ENCODE results near the gene FIBCD1.

FIBCD1 gene

DNA sequence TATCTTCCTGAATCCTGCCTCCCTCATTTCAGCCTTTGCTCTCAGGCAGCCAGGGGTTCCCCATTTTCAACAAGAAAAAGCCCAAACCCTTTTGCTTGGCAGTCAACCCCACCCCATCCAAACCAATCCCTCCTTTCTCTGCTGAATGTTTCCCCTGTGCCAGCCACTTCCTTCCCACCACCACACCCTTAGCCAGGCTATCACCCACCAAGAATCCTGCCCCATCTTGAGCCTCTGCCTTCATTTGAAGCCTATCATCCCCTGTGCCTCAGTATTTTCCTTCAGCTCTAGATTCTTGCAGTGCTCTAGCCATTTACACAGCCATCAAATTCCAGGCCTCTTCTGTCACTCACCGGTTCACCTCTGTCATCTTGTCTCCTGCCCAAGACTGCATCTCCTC, 15.3 kb upstream of the FIBCD1 start:
- no peak for DNase-seq (ENCODE audit: low read depth)

DNA sequence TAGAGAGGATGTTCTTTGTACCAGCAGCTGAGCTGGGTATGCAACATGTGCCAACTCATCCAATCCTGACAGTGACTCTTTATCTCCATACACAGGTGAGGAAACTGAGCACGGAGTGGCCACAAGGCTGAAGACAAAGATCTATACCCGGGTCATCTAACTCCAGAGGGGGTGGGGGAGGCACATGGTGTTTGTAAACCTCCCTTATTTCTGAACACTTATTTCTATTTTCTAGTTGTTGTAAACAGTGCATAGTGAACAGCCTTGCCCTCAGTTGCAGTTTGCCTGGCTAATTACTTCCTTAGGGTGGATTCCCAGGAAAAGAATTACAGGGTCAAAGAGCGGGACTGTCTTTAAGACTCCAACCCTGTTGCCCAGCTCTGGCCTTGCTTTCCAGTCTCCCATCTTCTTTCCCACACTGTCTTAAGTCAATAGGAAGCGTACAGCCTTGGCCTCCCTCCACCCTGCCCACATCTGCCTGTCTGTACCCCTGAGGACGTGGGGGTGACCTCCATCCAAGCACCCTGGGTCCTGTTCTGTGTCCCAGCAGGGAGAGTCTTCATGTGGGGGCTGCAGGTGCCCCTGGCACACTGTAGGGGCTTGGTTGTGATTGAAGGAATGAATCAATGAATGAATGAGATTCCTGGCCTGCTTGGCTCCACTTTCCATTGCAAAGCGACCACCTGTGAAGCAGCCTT, 13.2 kb upstream of the FIBCD1 start:
- DNase-seq (ENCODE audit: low read depth) = no peak

DNA sequence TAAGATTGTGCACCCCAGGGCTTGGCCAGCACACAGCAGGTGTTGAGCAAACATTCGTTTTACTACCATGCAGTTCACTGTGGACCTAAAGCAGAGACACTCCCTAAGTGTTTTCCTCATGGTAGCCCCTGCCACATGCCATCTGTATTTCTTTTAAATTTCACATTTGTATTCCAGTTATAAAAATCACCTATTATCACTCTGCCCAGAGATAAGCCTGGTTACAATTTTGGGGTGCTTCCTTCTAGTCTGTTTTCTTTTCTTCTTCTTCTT, 10.9 kb upstream of the FIBCD1 start:
- DNase-seq (ENCODE audit: low read depth) = no peak

DNA sequence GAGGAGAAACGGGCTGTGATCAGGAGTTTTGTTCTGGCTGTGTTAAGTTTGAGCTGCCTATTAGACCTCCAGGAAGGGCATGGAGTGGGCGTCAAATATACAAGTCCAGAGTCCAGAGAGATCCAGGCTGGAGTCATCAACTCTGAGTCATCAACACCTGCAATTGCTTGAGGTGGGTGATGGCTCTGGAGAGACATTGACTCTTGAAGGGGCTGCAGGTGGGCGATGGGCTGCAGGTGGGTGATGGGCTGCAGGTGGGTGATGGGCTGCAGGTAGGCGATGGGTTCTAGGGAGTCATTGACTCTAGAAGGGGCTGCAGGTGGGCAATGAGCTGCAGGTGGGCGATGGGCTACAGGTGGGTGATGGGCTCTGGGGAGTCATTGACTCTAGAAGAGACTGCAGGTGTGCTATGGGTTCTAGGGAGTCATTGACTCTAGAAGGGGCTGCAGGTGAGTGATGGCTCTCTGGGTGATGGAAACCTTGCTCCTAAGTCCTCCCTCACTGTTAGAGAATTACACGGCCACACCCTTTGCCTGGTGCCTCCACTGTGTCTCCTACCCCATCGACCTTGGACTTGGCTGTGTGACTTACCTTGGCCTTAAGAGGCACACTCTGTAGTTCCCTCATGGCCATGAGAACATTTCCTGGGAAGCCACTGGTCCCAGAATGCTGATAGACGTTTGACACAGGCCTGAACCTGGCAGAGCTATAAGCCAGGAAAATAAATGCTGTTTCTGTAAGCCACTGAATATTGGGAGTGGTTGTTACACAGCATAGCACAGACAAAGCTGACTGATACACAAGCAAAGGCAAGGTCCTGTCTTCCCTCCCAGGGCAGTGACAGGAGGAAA, 10.4 kb upstream of the FIBCD1 start:
- no peak for DNase-seq (ENCODE audit: low read depth)

DNA sequence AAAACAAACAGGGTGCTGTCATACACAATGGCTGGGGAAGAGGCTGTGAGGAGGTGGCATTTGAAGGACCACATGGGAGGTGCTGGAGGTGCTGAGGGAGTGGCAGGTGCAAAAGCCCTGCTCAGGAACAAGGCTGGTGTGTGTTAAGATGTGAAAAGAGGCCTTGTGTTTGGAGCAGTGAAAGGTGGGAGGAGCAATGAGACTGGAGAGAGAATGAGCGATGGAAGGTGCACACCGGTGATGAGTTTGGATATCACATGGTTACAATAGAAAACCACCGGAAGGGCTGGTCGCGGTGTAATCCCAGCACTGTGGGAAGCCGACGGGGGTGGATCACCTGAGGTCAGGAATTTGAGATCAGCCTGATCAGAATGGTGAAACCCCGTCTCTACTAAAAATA, 9.2 kb upstream of the FIBCD1 start:
- no peak for DNase-seq (ENCODE audit: low read depth)

DNA sequence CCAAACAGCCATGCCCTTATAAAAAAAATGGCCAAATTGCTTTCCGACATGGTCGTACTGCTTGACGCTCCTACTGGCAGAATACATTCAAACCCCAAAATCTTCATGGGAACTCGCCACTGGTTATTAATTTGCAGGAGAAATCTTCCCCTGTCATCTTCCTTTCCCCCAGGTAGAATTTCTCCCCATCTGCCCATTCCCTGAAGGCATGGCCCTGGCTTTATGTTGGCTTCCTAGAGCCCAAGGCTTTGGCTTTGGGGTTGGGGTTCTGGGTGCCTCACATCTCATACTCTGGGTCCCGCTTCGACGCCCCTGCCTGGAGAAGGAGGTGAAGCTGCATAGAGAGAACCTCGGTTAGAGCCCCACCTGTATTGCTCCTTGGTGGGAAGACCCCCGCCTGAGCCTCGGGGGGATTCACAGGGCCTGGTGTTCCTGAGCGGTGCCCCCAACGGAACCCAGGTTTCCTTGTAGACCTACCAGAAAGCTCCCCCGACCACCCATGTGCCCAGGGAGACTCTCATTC, 8.6 kb upstream of the FIBCD1 start:
- DNase-seq (ENCODE audit: low read depth) = no peak

DNA sequence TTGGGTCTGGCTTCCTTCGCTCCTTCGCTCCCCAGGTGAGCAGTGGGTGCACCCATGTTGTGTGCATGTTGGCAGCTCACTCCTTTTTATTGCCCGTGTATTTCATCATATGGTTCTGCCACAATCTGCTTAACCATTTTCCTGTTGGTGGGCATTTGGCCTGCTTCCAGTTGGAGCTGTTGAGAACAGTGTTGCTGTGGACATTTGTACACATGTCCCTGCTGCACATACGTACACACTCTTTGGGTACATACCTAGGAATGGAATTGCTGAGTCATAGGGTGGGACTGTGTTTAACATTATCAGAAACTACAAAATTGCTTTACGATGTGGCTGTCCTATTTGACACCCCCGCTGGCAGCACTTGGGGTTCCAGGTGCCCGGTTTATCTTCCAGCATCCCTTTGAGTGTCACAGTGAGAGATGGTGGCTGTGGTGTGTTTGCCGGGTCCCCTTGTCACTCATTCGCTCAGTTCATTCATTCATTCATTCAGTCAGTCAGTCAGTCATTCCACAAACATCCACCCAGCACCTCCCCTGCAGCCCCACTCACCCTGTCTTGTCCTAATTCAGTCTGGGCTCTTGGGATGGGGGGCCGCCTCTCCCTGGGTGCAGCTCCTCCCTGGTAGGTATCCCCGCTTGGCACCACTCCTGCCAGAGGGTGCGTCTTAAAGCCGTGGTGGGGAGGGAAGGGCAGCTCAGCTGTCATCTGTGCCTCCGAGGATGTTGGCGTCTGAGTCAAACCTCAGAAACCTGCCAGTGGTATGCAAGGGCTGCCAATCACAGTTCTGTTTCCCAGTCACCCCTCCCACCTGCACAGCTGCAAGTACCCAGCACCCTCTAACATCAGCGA, 7.9 kb upstream of the FIBCD1 start:
- DNase-seq (ENCODE audit: low read depth) = no peak

DNA sequence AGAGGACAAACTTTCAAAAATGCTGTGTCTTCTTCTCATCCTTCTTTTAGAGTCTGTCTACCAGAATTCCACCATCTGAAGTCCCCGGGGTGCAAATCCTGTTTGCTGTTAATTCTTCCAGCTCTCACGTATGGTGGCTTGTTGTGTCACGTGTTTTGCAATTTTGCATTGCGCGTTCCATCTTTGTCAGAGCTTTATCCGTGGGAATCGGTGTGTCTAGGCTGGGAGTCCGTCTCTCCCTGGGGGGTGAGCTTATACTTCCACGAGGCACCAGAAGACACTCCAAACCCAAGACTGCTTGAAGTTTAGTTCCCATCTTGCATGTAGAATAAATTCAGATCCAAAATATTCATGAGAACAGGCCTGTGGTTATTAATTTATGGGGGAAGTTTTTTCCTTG, 6.1 kb upstream of the FIBCD1 start:
- no peak for DNase-seq (ENCODE audit: low read depth)

DNA sequence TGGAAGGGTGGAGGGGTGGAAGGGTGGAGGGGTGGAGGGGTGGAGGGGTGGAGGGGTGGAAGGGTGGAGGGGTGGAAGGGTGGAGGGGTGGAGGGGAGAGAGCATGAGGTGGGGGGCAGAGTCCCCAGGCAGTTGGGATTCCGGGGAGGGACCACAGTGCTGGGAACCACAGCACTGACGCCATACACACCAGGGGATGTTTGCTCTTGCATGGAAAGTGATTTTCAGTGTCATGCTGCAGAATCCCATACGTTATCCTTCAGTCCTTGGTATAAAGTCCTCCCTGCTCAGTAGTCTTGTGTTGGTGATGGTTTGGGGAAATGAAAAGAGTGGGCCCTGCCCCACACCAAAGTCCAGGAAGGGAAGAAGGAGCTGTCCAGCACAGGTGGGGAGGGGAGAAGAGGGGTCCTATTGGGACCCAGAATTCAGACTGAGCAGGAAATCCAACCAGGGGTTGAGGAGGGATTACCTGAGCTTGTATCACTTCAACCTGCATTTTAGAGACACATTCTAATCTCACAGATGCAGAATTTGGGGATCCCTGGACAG, 5.5 kb upstream of the FIBCD1 start:
- DNase-seq (ENCODE audit: low read depth) = no peak

DNA sequence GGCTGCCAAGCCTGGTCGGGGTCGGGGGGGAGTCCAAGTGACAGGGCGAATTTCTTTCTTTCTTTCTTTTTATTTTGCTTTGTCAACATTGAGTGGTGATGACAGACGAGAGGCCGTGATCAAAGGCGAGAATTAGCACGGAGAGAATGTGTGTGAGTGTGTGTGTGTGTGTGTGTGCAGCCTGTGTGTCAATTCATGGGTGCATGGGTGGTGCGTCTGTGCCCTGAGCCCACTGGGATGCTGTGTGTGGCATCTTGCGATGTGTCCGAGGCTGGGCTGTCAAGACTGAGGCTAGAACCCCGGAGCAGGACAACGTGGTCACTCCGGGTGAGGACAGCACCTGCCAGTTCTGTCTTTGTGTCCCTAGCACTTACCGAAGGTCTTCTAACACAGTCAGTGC, 4.7 kb upstream of the FIBCD1 start:
- DNase-seq (ENCODE audit: low read depth) = no peak

DNA sequence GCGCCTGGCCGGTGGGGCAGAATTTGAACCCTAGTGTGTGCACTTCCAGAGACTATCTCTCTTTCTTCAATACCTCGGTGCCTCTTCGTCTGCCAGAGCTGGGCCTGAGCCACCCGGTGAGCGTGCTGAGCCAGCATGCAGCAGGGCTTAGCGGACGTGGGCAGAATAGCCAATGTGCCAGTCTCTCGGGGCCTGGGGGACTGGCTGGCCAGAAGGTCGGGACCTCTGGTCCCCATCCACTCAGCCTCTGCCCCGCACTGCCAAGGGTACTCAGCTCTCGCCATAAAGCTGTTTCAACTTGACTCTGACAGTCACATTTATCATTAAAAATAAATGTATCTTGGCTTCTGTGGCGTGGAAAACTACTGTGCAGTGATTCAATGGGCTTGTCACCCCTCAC, 4.2 kb upstream of the FIBCD1 start:
- no peak for DNase-seq (ENCODE audit: low read depth)

DNA sequence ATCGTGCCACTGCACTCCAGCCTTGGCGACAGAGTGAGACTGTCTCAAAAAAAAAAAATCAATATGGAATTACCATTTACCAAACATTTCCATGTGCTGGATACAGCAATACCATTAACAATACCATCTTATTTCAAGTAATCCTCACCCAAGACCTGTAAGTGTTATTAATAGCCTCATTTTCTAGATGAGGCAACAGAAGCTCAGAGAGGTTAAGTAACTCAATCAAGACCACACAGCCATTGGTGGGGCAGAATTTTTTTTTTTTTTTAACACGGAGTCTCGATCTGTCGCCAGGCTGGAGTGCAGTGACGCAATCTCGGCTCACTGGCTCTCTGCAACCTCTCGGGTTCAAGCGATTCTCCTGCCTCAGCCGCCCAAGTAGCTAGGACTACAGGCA, 3.6 kb upstream of the FIBCD1 start:
- DNase-seq (ENCODE audit: low read depth) = no peak

DNA sequence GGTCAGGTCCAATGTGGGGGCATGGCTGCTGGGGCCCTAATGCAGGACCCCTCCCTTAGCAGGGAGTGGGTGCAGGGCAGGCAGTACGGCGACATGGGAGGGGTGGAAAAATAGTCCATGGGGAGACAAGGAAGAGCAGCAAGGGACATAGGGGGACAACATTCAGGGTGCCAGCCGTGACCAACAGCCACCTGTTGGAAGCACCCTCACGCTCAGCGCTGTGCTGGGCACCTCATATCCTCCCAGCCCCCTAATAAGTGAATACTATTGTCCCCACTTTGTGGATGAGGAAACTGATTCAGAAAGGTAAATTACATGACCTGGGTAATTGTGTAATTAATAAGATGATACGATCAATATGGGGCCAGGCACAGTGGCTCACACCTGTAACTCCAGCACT, 3.0 kb upstream of the FIBCD1 start:
- no peak for DNase-seq (ENCODE audit: low read depth)

DNA sequence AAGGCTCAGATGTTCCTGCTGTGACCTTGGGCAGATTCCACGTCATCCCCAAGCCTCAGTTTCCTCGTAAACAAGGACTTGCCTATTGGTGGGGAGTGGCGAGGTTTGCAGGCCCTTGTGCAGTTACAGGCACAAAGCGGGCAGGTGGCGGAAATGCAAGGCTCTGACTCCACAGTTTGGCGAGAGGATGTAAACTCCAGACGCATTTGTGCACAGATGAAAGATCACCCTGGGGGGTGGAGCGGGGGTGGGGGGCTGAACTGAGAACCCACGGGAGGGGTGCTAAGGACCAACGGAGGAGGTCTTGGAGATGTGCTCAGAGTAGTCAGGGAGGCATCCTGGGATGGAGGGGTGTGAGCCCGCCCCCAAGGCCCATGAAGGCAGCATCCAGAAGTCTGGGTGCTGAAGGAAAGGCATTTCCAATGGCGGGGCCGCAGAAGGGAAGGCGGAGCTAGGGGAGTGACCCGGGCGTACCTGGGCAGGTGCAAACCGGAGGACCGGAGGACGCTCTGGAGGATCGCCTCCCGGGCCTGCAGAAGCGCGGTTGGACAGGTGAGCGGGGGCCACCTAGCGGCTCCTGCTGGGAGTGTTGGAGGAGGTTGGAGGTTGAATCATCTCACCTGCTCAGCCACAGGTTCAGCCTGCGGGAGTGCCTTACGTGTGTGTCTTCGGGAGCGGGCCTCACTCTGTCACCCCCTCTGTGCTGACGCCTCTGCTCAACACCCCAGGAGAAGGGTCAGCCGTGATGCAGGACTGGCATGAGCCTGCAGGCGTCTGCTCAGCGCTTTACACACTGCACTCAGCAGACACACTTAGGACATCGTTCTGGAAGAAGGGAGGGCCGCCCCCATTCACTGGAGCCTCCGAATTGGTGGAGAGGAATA, 1.9 kb upstream of the FIBCD1 start:
- peak; percentile 71 for DNase-seq (ENCODE audit: low read depth)

DNA sequence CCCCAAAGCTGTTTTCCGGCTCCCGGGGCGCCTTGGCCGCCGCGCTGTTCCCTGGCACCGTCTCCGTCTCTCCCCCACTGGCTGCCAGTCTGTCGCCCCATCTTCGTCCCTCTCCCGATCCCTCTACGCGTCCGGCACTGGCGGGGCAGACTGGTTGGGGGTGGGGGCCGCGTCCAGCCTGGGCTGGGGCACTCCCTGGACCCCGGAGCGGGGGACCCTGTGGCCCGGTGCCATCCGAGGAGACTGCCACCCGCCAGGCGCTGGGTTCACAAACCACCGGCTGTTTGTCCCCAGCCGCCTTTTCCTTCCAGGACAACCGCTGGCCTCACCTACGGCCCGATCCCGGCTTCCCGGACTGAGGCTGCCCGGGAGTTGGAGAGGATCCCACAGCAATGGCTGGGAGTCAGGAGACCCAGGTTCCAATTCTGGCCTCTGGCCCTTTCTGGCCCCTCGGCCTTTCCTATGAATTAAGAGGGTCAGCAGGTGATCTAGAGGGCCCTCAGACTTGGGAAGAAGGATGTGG, 1.0 kb upstream of the FIBCD1 start:
- DNase-seq (ENCODE audit: low read depth) = no peak

DNA sequence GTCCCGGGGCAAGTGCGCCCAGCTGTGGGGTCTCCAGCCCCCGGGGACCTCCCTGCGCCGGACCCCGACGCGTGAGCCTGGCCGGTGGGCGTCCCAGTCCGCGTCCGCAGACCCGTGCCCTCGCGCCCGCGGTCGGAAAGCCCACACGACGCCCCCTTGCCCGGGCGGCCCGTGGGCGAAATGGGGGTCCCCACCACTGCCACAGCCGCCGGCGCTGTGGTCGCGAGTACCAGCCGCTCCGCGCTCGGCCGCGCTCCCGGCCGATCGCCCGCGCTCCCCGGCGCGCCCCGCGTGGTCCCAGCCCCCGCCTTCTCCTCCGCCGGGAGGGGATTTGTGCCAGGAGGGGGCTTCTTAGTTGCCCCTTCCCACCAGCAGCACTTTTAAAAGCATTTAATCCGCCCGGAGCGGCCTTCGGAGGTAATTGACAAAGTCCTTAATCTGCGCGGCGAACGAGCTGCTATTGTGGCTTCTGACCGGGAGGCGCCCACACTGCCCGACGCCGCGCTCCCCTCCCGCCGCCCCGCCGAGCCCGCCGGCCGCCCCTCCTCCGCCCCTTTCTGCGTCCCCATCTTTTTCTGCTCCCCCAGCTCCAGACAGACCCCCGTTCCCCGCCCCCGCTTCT, 469 bp upstream of the FIBCD1 start:
- no peak for DNase-seq (ENCODE audit: low read depth)

DNA sequence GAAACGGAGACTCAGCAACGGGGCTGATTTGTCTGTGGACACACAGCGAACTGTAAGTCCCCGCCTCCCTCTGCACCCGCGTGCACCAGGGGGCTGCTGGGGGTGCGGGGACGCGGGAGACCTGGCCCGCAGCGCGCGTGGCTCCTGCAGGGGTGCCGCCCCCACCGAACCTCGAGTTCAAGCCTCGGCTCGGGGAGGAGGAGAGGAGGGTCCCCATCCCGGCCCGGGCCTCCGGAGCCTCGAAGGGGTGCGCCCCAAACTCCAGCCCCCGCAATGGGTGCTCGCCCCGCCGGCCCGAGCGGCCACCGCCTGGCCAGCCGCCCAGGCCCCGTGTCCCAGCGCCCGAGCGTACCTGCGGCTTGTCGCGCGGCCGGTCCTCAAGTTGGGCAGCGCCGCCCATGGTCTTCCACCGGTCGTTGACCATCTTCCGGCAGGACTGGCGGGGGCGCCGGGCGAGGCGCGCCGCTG, 829 bp downstream of the FIBCD1 start:
- no peak for DNase-seq (ENCODE audit: low read depth)

DNA sequence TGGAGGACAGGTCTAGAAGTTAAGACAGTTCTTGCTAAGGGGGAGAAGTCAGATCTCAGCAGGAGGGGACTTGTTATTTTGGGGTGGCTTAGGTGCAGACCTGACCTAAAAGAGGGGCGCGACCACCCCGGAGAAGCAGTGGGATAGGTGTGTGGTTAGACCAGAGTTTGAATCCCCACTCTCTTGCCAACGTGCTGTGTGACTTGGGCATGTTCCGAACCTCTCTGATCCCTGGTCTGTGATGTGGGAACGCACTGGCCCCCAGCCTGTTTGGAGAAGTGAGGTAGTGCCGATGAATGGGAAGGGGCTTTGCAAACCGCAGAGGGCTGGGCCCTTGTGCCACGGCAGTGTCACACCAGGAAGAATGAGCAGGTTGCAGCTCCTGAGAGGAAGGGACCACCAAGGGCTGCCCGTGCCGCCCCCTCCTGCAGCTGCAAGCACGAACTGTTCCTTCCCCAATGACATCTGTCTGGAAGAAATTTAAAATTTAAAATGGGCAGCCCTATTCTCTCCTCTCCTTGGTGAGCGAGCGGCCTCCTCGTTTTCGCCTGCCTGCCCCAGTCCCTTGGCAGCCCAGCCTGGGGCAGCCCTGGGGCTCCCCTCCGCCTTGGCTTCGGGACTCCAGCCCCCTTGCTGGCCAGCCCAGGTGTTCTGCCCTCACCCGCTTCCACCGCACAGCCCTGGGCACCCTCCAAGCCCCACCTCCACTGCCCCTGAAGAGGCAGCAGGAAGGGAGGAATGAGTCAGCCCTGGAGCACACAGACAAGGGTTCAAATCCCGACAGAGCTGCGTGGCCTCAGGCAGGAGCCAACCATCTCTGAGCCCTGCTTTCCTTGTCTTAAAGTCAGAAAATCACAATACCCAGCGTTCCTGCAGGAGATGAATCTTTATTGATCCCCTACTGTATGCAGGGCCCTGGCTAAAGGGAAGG, 1.6 kb downstream of the FIBCD1 start:
- no peak for DNase-seq (ENCODE audit: low read depth)

DNA sequence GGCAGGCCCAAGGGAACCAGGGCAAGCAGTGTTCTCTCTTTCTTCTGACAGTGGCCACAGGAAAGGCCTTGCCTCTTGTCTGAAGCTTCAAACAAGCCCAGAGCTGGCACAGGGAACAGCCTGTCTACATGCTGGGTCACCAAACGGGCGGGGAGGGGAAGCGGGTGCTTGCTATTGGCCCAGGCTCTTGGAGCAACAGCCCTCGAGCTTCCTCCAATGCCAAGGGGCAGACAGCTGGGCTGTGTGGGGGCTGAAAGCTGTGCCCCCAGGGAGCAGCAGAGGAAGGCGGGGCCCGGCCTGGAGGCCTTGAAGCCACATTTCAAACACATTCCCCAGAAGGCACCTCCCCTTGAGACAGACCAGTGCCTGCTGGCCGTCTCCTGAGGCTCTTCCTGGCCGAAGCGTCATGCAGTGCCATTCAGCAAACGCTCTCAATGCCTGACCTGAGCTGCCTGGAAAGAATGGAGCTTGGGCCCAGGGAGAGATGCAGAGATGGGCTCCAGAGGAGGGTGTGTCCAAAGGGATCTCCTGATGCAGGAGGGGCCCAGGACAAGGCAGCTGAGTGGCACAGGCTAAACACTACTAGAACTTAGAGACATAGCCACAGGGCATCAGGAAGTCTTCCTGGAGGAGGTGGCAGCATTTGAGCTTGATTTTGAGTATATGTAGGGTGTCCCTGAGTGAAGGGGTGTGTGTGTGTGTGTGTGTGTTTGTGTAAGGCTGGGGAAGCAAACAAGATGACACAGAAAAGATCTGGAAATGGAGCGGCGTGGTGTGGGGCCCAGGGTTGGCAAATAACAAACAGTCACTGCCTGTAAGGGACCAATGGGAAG, 2.5 kb downstream of the FIBCD1 start:
- no peak for DNase-seq (ENCODE audit: low read depth)

Measured in activated T-cell treated with anti-CD3 and anti-CD28 coated beads for 48 hours (primary cell).